GM10266 (cell line): ENCODE results near the gene VPS52.

ENCODE experiments used
- DNase-seq: peaks from one replicate; pipeline ENCODE4 v3.0.0; 2012; ENCODE audit errors: extremely low spot score
- CTCF ChIP-seq: IDR thresholded peaks from 2 replicates; pipeline ENCODE4 v1.5.1; 2012; ENCODE audit warnings: mild to moderate bottlenecking, low read depth; ENCODE audit not compliant: control insufficient read depth, insufficient read depth; ENCODE audit errors: missing control alignments

The VPS52 gene

GRCh38 chr6:33208091-33208967 is 63.3 kb downstream of the VPS52 start, which contains the start of gene RING1:
Gene RING1, plus strand, starts transcription at chr6:33208500. Its CDS starts 323 bp downstream, at chr6:33208823.
- TF ChIP-seq CTCF = no peak
- peak; percentile 96 for DNase-seq

GRCh38 chr6:33207552-33208090 is 64.1 kb downstream of the VPS52 start:
- no peak for TF ChIP-seq CTCF

GRCh38 chr6:33206864-33207551 is 64.7 kb downstream of the VPS52 start:
- DNase-seq = no peak
- no peak for TF ChIP-seq CTCF

More at GRCh38 chr6:33207552-33208090, 64.1 kb downstream of the VPS52 start:
- DNase-seq = no peak

GRCh38 chr6:33206027-33206863 is 65.4 kb downstream of the VPS52 start:
- TF ChIP-seq CTCF = no peak
- no peak for DNase-seq

GRCh38 chr6:33205191-33206026 is 66.3 kb downstream of the VPS52 start:
- TF ChIP-seq CTCF = peak; percentile 38
- DNase-seq = no peak
